Spleen (tissue), 7 donors: ENCODE data around the gene WDR35.

Experiments
- CTCF ChIP-seq, 11 experiments: fragments of 200-600 bp in 7 of 11; fragments of 450-650 bp in 4 of 11; sonication (generic) in 4 of 11; IDR thresholded peaks in 8 of 11; conservative IDR thresholded peaks in 3 of 11; 1 replicate in 7 of 11; 2 replicates in 4 of 11; pipeline versions ENCODE4 v1.4.0 to v1.8.0; 2016 to 2021; ENCODE audit warnings: antibody characterized with exemption in 11 of 11, inconsistent platforms in 4 of 11, mild to moderate bottlenecking in 1 of 11
- POLR2AphosphoS5 ChIP-seq, 3 donors: sonication (generic); formaldehyde crosslinking; IDR thresholded peaks; one replicate each; pipeline ENCODE4 v1.5.1; 2017; ENCODE audit warnings: antibody characterized with exemption in 3 of 3
- donor health status: DM: no; HTN: no; CAD: no; lungs with moderate emphysema.
- donor health status: DM: no; HTN: no; CAD: no.
- donor health status: DM: no; HTN: no; CAD: no.

GRCh38 chr2:19936203-19936602 is 53.7 kb downstream of the WDR35 start:
- TF ChIP-seq CTCF (IDR thresholded peaks at IDR 0.05 in 8 of 11, conservative IDR thresholded peaks at IDR 0.05 in 3 of 11) (no peak), POLR2AphosphoS5 (IDR thresholded peaks at IDR 0.05) (no peak)
